ENCODE data around the gene RAB20. TPM values are rescaled to one million over a fixed set of nuclear protein-coding genes. Genes with fewer than 3 reads are reported as not detected.
A peak's percentile ranks its signal among the peaks of the same experiment; 100 is the strongest.

The RAB20 gene
- total RNA-seq, 1 experiment from 2014 or later: 12.3 TPM

DNA sequence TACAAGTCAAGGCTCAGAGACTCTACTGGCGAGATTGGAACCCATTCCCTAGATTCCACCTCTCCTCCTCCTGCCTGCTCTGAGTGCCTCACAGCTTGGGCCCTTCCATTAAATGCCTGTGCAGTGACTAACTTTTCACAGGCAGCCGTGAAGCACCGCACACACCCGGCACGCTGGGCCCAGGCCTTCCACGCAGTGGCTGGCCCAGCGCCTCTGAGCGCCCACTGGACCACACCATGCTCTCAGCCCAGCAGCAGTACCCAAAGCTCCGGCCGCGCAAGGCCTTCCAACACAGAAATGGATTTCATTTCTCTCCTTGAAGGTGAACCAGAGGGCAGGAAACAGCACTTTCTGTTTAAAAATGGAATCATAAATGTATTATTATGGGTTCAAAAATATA is 26.0 kb downstream of the RAB20 start:
- TF ChIP-seq, protein P1, sequence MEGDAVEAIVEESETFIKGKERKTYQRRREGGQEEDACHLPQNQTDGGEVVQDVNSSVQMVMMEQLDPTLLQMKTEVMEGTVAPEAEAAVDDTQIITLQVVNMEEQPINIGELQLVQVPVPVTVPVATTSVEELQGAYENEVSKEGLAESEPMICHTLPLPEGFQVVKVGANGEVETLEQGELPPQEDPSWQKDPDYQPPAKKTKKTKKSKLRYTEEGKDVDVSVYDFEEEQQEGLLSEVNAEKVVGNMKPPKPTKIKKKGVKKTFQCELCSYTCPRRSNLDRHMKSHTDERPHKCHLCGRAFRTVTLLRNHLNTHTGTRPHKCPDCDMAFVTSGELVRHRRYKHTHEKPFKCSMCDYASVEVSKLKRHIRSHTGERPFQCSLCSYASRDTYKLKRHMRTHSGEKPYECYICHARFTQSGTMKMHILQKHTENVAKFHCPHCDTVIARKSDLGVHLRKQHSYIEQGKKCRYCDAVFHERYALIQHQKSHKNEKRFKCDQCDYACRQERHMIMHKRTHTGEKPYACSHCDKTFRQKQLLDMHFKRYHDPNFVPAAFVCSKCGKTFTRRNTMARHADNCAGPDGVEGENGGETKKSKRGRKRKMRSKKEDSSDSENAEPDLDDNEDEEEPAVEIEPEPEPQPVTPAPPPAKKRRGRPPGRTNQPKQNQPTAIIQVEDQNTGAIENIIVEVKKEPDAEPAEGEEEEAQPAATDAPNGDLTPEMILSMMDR (conservative IDR thresholded peaks at IDR 0.05): no peak
- no peak overlapping the region for H3K56ac ChIP-seq (ENCODE audit: insufficient read length, low read depth, low read length)
- H4K8ac ChIP-seq (replicated peaks; ENCODE audit: insufficient read length, low read depth, low read length): no peak overlapping the region
- no peak overlapping the region for H2BK12ac ChIP-seq (ENCODE audit: insufficient read length, low read depth, low read length)
- H2AK5ac ChIP-seq (ENCODE audit: insufficient read length, low read length): no peak overlapping the region
- no peak overlapping the region for H3K4me2 ChIP-seq (ENCODE audit: insufficient read depth, insufficient read length, low read length)
- peaks cover 3% of the 10 kb centered on the region for H3K4me1 ChIP-seq (ENCODE audit: insufficient read depth, low read length)
- no peaks in the 10 kb centered on the region for H3K9me3 ChIP-seq (ENCODE audit: control insufficient read depth, low read depth, low read length)
- no peaks in the 10 kb centered on the region for H3K23me2 ChIP-seq (ENCODE audit: insufficient read length, low read depth, low read length, poor library complexity, severe bottlenecking)
- DNase-seq: no peak
- peaks cover 12 to 23% of the 10 kb centered on the region in 2 experiments for H3K4me1 Mint-ChIP-seq
- H3K18ac ChIP-seq (ENCODE audit: insufficient read length, low read depth, low read length): no peak overlapping the region
- no peaks in the 10 kb centered on the region for H3K27me3 Mint-ChIP-seq (ENCODE audit: low read depth)
- H3T11ph ChIP-seq (ENCODE audit: low read length): no peak overlapping the region
- WGBS (ENCODE audit: extremely low coverage, insufficient read length, low lambda C conversion rate): no CpG with 5 or more reads among the region's 11 CpGs
- no peak overlapping the region for H3K4me3 Mint-ChIP-seq
- no peaks in the 10 kb centered on the region for H4K20me1 ChIP-seq (ENCODE audit: control insufficient read depth, insufficient read depth, insufficient read length)
- H3K27ac ChIP-seq (ENCODE audit: insufficient read length, low read depth, low read length): no peak overlapping the region
- no peak overlapping the region for H4K91ac ChIP-seq (ENCODE audit: insufficient read length, low read depth, low read length)
- no peak overlapping the region for H3K9ac ChIP-seq (ENCODE audit: extremely low read depth, insufficient read length, low read length)
- H4K5ac ChIP-seq (ENCODE audit: insufficient read length, low read depth, low read length): no peak overlapping the region
- no peaks in the 10 kb centered on the region; a peak in 1 of 7 replicates for H3K36me3 Mint-ChIP-seq (ENCODE audit: insufficient read depth in 1 of 3, low read depth in 3 of 3)
- no peak overlapping the region for H2BK20ac ChIP-seq (ENCODE audit: low read depth, low read length, poor library complexity, severe bottlenecking)
- H3K9me3 Mint-ChIP-seq: no peaks in the 10 kb centered on the region
- no peak overlapping the region for H2BK15ac ChIP-seq (ENCODE audit: low read depth, low read length)
- peaks cover 2% of the 10 kb centered on the region; the same call in 1 of the 2 replicates for H3K79me2 ChIP-seq (ENCODE audit: insufficient read depth, low read length)
- H2AFZ ChIP-seq (ENCODE audit: low read length): no peak overlapping the region
- no peak overlapping the region for H2BK5ac ChIP-seq (ENCODE audit: insufficient read length, low read length)
- no peaks in the 10 kb centered on the region for H3K27me3 ChIP-seq (ENCODE audit: insufficient read depth, low read length)
- H3K14ac ChIP-seq (ENCODE audit: insufficient read depth, low read length): no peak overlapping the region; the same call in 1 of the 2 replicates
- H3K4ac ChIP-seq (ENCODE audit: low read depth, low read length): no peak overlapping the region
- H2BK120ac ChIP-seq (ENCODE audit: low read depth, low read length, poor library complexity, severe bottlenecking): no peak overlapping the region
- peaks cover 2% of the 10 kb centered on the region for H3K79me1 ChIP-seq (ENCODE audit: insufficient read depth, low read depth, low read length, poor library complexity, severe bottlenecking)
- H3K27ac Mint-ChIP-seq: peak overlapping the region in 1 of 3 experiments; percentile 82; a peak in 3 of 7 replicates
- no peak overlapping the region for H3K23ac ChIP-seq (ENCODE audit: insufficient read length, low read depth, low read length)
